GM21515 (cell line): Measurements from ENCODE around the gene PLA2G12A.

Experiments
- ATAC-seq: cut with Tn5 transposase; IDR thresholded peaks from one replicate; pipeline ENCODE4 v1.9.1; 2021; ENCODE audit not compliant: unreplicated experiment

PLA2G12A gene

DNA sequence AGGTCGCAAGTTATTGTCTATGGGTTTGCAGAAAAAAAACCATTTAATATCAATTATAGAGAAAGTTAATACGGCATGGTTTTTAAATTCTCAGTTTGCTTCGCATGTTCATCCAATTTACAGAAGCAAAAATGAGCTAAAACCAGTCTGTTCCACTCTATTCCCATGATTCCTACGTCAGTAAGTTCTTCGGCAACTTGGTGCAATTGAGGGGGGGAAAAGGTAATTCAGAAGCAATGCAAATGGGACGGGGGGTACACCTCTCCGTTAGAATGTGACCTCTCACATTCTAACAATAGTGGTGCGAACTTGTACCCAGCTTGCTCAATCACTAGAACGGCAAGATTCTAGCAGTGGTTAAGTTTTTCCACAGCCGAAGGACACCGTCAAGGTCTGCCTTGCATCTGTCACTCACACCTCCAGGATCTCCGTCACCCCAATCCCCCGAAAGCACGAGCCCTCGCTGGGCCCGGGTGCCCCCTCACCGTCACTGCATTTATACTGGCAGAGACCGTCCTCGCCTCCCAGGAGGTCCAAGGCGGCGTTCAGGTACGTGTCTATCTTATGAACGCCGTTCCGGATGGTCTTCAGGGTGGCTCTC is 653 bp downstream of the PLA2G12A start:
- no peak for ATAC-seq

DNA sequence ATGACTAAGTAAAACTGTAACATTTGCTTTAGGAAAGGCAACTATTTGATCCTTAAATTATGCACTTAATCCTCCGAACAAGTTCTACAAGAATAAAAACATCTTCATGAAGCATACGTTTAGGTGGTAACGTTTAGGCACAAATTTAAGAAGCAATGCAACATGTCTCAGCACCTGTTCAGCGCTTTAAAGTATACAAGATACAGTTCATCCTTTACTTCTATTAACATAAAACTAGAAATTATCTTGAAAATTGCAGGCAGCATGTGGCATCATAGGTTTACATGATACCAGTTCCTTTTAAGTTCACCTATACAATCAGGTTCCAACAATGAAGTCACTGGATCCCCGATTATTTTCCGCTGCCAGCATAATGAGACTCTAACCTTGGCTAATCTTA is 1.5 kb downstream of the PLA2G12A start:
- no peak for ATAC-seq

DNA sequence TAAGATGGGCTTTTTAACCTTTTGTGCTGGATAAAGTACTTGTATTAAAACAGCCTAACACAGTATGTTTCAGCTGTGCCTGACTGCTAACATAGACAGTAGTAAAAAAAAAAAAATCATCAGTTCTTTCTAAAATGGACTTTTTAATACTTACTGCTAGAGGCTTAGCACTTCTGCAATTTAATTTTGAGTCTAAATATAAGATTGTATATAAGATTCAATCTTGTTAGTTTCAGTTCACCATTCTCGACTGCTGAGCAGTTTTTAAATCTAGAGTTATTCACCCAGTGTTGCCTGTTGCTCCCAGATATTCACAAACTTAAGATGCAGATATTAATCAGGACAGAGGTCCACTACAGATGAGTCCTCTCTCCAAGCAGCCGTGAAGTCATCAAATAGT is 6.8 kb downstream of the PLA2G12A start:
- ATAC-seq: no peak

DNA sequence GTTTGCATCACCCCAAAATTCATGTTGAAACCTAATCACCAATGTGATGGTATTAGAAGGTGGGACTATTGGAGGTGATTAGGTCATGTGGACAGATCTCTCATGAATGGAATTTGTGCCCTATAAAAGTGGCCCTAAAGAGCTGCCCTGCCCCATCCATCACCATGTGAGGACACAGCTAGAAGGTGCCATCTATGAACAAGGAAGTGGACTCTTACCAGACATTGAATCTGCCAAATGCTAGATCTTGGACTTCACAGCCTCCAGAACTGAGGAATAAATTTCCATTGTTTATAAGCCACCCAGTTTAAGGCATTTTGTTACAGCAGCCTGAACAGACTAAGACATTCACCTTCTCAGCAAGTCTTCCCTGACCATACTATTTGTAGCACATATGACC is 7.5 kb downstream of the PLA2G12A start:
- no peak for ATAC-seq

DNA sequence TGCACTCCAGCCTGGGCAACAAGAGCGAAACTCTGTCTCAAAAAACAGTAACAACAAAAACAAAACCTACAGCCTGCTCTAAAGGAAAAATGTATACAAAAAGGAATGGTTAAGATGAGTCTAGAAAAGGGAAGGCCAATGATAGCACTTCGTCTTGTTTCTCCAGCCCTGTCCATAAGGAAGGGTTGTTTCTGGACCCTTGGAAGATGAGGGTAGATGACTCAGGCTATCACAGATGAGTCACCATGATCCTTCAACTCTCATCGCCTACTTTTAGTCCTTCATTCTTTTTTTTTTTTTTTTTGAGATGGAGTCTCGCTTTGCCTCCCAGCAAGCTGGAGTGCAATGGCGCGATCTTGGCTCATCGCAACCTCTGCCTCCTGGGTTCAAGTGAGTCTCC is 8.8 kb downstream of the PLA2G12A start:
- no peak for ATAC-seq

DNA sequence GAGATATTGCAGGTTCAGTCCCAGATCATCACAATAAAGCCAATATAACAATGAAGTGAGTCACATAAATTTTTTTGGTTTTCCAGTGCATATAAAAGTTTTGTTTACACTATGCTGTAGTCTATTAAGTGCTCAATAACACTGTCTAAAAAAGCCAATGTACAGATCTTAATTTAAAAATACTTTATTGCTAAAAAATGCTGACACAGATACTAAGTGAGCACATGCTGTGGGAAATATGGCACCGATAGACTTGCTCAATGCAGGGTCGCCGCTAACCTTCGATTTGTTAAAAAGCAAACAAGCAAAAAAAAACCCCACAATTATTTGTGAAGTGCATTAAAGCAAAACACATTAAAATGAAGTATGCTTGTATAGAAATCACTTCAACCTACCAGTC is 10.3 kb downstream of the PLA2G12A start:
- ATAC-seq: no peak

DNA sequence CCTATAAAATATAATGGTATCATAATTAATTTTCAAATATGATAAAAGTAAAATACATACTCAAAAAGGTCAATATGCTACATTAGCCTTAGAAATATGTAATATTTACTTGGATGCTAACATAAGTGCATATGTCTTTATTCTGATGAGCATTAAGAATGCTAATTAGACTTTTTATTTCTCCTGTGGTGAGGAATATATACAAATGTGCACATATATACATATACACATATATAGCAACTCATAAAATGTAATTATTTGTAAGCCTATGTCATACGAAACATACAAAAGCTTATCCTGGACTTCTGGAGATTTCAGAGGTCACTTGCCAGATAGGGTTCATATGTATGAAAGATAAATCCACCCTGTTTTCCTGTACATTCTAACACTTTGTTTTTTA is 11.1 kb downstream of the PLA2G12A start:
- no peak for ATAC-seq

DNA sequence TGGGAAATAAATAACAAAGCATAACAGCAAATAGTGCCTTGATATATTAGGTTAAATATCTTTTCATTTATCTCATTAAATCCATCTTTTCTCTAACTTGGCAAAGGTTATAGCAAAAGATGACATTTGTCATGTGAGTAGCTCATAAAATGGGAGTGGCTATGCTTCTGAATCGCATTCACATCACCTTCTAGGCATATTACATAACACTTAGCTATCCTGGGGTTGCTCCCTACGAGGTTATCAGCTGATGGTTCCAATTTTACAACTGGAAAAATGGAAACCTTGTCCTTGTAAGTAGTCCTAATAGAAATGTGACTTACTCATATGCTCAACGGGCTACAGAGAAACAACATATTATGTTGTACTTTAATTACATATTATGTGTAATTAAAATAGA is 16.4 kb downstream of the PLA2G12A start:
- ATAC-seq: no peak

DNA sequence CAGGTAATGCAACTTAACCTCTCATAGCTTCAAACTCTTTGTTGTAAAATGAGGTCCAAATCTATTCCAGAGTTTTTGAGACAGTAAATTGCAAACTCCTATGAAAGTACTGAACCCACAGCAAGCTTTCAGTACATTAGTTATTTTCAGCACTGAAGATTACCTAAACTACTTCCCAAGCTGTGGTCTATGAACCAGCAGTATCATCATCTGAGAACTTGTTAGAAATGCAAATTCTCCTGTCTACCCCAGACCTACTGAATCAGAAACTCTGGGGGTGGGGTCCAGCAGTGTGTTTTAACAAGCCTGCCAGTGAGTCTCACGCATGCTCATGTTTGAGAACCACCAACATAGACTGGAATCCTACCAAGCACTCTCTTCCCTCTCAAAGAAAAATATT is 20.9 kb downstream of the PLA2G12A start:
- peak; percentile 98 for ATAC-seq

DNA sequence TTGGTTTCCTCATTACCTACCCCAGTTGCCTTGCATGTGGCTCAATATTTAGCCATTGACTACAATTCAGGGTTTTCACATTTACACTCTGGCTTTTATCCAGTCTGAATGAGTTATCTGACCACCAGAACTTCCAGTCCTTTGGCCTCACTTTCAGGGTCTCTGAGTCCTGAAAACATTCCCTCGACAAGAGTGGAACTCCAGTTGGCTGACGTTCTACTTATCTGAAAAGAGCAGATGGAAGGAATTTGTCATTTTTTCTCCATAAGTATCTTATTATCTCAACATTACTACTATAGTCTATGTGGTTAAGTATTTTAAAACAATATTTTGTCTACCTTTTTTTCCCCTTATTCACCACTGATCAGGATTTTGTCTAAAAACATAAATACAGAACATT is 21.4 kb downstream of the PLA2G12A start:
- no peak for ATAC-seq

DNA sequence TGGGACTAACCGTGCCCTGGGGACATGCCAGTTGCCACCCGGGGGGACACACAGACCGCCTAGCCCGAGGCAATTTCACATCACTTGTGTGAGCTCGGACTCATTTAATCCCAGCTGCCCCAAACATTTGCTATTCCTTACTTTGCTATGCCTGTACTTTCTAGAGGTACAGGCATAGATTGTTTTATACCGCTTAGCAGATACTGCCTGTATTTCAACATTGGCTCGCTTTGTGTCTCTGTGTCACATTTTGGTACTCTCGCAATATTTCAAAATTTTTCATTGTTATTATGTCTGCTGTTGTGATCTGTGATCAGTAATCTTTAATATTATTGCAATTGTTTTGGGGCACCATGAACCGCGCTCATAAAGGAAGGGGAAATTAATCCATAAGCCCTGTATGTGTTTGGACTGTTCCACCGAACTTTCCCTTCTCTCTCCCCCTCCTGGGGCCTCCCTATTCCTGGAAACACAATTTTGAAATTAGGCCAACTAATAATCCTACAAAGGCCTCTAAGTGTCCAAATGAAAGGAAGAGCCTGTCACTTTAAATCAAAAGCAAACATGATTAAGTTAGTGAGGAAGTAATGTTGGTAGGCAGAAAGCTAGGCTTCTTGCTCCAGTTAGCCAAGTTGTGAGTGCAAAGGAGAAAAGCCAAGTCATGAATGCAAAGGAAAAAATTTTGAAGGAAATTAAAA is 26.1 kb downstream of the PLA2G12A start:
- no peak for ATAC-seq

DNA sequence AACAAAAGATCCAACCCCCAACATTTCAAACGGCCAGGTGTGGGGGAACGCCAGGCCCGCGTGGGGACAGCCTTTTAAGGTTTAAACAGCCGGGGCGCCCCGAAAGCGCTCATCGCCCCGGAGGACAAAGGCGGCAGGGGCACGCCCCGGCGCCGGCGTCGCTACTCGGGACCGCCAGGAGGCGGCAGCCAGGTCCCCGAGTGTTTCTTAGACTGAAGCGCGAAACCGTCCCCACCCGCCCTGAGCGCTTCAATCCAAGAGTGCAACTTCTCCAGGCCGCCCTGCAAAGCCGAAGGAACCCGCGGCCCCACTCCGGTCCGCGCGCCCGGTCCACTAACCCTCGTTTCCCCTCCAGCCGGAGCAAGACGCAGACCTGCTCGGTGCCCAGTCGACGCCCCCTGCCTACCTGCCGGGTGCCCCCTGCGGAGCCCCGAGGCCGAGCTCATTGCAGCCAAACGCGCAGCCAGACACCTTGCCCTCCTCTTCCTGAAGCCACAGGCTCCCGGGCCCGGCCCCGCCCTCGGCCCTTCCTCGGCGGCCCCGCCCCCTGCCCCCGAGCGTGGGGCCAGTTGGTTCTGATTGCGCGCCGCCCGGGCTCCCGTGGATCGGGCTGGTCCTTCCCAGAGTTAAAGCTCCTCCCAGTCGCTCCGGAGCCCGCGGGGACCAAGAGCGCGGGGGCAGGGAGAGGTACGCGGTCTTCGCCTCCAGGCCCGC is 26.8 kb downstream of the PLA2G12A start, which contains the start of gene CASP6:
Gene CASP6 (minus strand): TSS at position 496 of the 714 bp plus-strand sequence. CDS start 50 bp downstream, at position 446.
- peak; percentile 80 for ATAC-seq

DNA sequence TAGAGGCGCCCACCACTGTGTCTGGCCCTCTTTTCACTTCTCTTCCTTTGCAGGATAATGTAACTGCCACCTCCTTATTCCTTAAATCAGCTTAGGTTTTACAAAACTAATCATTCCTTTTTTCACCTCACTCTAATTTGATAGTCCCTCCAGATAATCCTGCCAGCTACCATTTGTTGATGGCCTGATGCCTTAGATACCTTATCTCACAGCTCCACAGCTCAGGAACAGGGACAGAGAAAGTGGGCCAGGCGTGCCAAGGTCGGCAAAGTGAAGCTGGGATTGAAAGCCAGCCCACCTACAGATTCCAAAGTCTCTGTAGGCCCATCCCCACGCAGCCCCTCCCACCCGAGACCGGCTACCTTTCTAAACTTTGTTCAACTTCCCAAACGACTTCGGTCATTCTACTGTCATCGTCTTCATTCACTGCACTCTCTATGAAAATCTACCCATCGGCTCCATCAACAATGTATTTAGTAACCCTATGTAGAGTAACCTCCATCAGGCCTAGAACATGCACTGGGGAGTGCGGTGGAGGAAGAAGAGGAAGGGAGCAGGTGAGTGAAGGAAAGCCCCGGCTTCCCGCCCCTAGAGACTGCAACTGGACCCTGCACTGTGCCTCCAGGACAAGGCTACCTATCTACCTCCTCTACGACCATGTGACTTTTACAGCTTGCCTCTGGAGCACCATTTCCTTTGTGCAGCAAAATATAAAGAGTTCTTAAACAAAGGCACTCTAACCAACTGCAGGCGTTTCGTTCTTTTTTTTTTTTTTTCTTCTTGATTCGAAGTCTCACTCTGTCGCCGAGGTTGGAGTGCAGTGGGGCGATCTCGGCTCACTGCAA is 28.1 kb downstream of the PLA2G12A start:
- no peak for ATAC-seq

DNA sequence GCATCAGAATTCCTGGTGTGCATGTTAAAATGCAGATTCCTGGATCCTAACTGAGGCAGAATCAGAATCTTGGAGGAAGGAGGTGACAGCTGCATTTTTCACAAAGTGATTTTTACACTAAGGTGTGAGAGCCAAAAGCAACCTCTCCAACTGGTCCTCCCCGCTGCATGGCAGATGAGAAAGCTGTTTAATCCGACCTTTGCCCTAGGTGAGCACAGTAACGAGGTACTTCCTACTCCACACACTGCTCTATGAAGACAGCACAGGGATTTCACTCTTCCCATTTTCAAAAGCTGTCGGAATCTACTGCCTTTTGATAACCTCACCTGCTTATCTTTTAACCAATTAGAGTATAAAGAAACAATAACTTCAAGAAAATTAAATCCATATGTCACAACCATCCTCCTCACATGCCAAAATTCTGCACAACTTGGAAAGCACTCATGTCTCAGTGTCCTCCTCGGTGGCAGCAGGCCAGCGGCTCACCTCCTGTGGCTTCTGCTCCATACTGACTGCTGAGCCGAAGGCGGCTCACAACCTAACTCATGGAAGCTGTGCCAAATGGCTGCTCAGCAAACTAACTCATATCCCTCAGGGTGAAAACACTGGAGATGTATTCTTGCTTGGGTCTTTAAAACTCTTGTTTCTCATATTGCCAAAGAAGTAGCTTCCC is 30.2 kb downstream of the PLA2G12A start:
- ATAC-seq: no peak

DNA sequence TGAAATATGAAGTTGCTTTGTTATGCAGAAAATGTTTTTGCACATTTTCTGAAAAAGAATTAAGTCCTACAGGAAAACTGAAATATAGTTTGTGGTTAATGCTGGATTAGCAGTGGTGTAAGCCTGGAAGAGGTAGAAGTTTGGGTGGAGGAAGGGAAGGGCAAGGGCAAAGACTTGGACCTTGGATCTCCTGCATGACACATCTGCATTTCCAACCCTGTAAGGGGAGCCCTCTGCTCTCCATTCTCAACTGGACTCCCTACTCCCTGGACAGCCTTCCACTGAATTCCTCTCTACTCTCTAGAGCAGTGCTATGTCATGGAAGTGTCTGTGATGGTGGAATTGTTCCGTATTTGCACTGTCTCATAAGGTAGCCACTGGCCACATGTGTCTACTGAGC is 31.2 kb downstream of the PLA2G12A start:
- ATAC-seq: no peak

DNA sequence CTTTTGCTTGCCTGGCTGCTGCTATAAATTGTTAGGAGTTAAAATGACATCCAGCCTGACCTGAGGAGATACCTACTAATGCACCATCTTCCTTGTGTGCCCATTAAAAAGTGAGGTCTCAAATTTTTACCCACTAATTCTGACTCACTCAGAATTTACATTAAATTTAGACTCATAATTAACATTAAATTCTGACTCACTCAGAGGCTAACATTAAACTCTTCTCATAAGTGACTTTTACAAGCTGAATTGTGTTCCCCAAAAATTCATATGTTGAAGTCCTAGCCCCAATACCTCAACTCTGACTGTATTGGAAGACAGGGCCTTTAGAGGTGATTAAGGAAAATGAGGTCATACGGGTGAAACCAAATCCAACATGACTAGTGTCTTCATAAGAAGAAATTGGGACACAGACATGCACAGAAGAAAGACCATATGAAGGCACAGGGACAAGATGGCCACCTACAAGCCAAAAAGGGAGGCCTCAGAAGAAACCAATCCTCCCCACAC is 38.4 kb downstream of the PLA2G12A start:
- ATAC-seq: no peak

DNA sequence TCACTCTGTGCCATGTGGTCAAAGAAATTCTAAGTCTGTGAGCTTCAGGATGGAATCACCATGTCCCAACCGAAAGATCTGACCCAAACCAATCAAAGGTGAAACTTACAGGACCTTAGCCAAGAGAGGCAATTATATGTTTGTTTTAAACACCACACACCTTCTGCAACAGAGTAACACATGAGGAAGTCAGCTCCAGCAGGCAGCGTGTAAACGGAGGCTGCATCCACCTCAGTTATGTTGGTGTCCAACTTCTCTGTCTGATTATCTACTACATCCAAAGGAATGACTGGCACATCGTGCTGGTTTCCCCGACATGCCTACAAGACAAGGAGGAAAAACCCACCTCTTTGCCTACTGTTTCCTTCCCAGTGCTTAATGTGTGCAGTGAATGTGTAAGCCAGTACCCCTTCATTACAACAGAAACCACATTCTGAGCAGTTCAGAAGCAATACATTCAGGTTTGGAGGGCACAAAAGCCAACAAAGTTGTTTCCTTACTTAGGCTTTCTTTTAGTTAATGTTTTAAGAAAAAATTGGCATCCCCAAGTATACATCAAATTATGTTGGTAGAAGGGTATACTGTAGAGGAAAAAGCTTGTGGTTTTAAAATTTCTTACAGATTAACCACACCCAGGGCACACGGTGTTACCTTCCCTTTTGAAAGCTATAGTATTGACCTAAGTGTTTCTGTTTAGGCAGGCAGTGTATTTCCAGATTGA is 39.0 kb downstream of the PLA2G12A start:
- ATAC-seq: peak; percentile 90

DNA sequence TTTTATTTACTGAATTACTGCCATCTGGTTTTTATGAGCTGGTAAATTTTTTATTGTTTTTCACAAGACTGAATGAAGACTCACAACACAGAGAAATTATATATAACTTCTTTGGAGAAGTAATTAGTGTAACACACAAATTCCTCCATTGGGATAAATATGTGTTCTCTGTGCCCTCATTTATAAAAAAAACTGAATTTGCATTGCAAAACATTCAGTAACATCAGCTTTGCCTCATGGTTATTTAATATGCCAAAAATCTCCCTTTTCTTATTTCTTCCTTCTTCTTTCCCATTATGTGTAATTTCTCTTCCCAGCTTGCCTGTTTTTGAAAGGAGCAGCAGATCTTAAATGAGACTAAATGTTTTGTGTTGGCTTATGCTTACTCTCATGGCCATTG is 45.1 kb downstream of the PLA2G12A start:
- no peak for ATAC-seq

DNA sequence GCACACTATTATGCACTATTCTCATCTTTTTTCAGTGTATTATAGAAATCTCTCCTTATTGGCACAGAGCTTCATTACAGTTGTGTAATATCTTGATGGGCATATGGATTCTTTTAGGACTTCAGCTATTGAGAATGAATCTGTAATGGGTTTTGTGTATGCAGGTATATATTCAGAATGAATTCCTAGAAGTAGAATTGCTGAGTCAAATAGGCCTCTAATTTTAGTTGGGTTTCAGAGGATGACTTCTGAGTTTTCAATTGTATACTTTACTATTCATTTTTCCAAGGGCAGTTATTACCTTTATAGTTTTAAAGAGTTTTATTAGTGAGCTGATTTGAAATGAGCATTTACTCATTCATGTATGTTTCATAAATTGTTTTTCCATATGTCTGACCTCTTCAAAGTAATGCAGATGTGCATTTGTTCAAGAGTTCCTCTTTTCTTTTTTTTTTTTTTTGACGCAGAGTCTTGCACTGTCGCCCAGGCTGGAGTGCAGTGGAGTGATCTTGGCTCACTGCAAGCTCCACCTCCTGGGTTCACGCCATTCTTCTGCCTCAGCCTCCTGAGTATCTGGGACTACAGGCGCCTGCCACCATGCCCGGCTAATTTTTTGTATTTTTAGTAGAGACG is 46.1 kb downstream of the PLA2G12A start:
- ATAC-seq: no peak
